Measurements from ENCODE around the gene PPY. TPM values are rescaled to one million over a fixed set of nuclear protein-coding genes. Genes with fewer than 3 reads are reported as not detected.

The PPY gene
- total and polyA plus RNA-seq, 10 of the 15 experiments (the other 5 are each of a cell fraction or from before 2014, with no cell fraction given), result 0.91 TPM; not detected in 9

DNA sequence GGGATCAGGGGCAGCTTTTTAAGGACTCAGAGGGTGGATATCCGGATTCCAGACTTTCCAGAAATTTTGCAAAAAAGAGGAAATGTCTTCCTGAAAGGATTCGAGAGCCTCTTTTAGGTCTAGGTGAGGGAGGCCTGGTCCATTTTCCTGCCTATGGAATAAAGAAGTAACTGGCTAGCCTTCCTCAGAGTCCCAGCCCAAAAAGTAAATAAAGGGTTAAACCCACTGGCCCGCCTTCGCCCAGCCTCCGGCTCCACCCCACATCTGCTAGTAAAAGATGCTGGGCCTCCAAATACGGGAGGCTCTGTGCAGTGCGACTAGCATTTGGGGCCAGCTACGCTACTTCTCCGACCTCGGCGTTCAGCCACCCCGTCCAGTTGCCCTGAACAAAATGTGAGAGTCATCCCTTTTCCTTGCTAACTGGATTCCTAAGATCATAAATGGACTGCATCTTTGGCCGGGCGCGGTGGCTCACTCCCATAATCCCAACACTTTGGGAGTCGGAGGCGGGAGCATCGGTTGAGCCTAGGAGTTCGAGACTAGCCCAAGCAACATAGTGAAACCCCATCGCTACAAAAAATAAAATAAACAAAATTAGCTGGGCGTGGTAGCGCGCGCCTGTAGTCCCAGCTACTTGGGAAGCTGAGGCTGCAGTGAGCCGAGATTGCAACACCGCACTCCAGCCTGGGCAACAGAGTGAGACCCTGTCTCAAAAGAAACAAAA lies 34.1 kb downstream of the PPY start (continued):
- TF ChIP-seq, protein P1, sequence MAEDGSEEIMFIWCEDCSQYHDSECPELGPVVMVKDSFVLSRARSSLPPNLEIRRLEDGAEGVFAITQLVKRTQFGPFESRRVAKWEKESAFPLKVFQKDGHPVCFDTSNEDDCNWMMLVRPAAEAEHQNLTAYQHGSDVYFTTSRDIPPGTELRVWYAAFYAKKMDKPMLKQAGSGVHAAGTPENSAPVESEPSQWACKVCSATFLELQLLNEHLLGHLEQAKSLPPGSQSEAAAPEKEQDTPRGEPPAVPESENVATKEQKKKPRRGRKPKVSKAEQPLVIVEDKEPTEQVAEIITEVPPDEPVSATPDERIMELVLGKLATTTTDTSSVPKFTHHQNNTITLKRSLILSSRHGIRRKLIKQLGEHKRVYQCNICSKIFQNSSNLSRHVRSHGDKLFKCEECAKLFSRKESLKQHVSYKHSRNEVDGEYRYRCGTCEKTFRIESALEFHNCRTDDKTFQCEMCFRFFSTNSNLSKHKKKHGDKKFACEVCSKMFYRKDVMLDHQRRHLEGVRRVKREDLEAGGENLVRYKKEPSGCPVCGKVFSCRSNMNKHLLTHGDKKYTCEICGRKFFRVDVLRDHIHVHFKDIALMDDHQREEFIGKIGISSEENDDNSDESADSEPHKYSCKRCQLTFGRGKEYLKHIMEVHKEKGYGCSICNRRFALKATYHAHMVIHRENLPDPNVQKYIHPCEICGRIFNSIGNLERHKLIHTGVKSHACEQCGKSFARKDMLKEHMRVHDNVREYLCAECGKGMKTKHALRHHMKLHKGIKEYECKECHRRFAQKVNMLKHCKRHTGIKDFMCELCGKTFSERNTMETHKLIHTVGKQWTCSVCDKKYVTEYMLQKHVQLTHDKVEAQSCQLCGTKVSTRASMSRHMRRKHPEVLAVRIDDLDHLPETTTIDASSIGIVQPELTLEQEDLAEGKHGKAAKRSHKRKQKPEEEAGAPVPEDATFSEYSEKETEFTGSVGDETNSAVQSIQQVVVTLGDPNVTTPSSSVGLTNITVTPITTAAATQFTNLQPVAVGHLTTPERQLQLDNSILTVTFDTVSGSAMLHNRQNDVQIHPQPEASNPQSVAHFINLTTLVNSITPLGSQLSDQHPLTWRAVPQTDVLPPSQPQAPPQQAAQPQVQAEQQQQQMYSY (CRISPR knock-in tag; IDR thresholded peaks at IDR 0.05), result no peak
- TF ChIP-seq WRNIP1 (IDR thresholded peaks at IDR 0.05; ENCODE audit: borderline replicate concordance, low read depth, low read length) (no peak), BMI1 (IDR thresholded peaks at IDR 0.05; ENCODE audit: borderline replicate concordance) (no peak), PML (IDR thresholded peaks at IDR 0.05; ENCODE audit: low read length) (no peak), EED (IDR thresholded peaks at IDR 0.05; ENCODE audit: low read depth) (no peak), IKZF2 (IDR thresholded peaks at IDR 0.05) (no peak), EGR1 (IDR thresholded peaks at IDR 0.05; ENCODE audit: borderline replicate concordance in 1 of 2, low read depth in 2 of 2, low read length in 2 of 2) (no peak), ZNF622 (IDR thresholded peaks at IDR 0.05) (no peak)
- TF ChIP-seq, protein P2, sequence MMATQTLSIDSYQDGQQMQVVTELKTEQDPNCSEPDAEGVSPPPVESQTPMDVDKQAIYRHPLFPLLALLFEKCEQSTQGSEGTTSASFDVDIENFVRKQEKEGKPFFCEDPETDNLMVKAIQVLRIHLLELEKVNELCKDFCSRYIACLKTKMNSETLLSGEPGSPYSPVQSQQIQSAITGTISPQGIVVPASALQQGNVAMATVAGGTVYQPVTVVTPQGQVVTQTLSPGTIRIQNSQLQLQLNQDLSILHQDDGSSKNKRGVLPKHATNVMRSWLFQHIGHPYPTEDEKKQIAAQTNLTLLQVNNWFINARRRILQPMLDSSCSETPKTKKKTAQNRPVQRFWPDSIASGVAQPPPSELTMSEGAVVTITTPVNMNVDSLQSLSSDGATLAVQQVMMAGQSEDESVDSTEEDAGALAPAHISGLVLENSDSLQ (IDR thresholded peaks at IDR 0.05), result no peak
